ENCODE results near the gene KRTAP5-10. TPM values are rescaled to one million over a fixed set of nuclear protein-coding genes. Genes with fewer than 3 reads are reported as not detected.

Gene KRTAP5-10
- total and polyA plus RNA-seq, 9 of the 15 experiments (the other 6 are each of a cell fraction or from before 2014, with no cell fraction given): not detected

DNA sequence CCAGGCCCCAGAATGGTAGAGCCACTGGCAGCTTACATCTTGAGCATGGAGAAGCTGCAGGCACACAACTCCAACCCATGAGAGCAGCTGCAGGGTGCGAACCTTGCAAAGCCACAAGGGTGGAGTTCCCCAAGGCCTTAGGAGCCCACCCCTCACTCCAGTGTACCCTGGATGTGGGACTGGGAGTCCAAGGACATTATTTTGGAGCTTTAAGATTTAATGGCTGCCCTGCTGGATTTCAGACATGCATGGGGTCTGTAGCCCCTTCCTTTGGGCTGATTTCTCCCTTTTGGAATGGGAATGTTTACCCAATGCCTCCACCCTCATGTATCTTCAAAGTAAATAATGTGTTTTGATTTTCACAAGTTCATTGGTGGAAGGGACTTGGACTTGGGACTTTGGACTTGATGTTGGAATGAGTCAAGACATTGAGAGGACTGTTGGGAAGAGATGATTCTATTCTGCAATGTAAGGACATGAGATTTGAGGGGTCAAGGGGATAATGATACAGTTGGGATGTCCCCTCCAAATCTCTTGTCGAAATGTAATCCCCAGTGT, 39.3 kb upstream of the KRTAP5-10 start:
- Histone ChIP-seq H2AFZ (ENCODE audit: low read depth, low read length) (no peak overlapping the region), H3K9me3 (replicated peaks; ENCODE audit: control insufficient read depth, insufficient read depth, low read depth, low read length) (no peaks in the 10 kb centered on the region), H3K36me3 (ENCODE audit: control insufficient read depth, insufficient read depth, low read length) (no peaks in the 10 kb centered on the region), H3K9me1 (ENCODE audit: control insufficient read depth, insufficient read depth, low read length) (no peaks in the 10 kb centered on the region), H3K4me1 (replicated peaks in 1 of 2; ENCODE audit: control insufficient read depth in 2 of 2, insufficient read depth in 2 of 2, low read length in 2 of 2) (peaks cover 0 to 2% of the 10 kb centered on the region in 2 experiments; a peak in 2 of 5 replicates), H3K27ac (ENCODE audit: extremely low read depth, low read depth, low read length) (no peak overlapping the region), H3K79me2 (ENCODE audit: control insufficient read depth, insufficient read depth, low read length) (no peaks in the 10 kb centered on the region), H3K9ac (ENCODE audit: insufficient read depth in 1 of 2, low read depth in 2 of 2, low read length in 2 of 2) (no peak overlapping the region), H4K20me1 (replicated peaks; ENCODE audit: control insufficient read depth, insufficient read depth, low read length) (no peaks in the 10 kb centered on the region), H3K4me2 (ENCODE audit: insufficient read depth, low read length) (no peak overlapping the region), H3K27me3 (ENCODE audit: control insufficient read depth in 2 of 2, insufficient read depth in 2 of 2, low read length in 2 of 2) (peaks cover 6 to 14% of the 10 kb centered on the region in 2 experiments; a peak in 3 of 5 replicates), H3K4me3 (no peak overlapping the region)
- ATAC-seq (no peak), FAIRE-seq (no peak), DNase-seq (ENCODE audit: extremely low read depth in 1 of 4, low spot score in 3 of 4) (no peak)
- in situ Hi-C loops (cut with MboI): no loop called here
- CTCF ChIA-PET (ENCODE audit: low intra/inter-chr PET ratio): no interaction called here
- TF ChIP-seq FOXA1 (IDR thresholded peaks at IDR 0.05; ENCODE audit: borderline replicate concordance) (no peak), RAD51 (IDR thresholded peaks at IDR 0.05; ENCODE audit: borderline replicate concordance, low read depth) (no peak), FOXK2 (conservative IDR thresholded peaks at IDR 0.05 in 1 of 2, IDR thresholded peaks at IDR 0.05 in 1 of 2; ENCODE audit: low read depth in 2 of 2) (no peak), HOXB6 (CRISPR knock-in tag; IDR thresholded peaks at IDR 0.05; ENCODE audit: borderline replicate concordance) (no peak), ARID4B (CRISPR knock-in tag; IDR thresholded peaks at IDR 0.05) (no peak), ZNF311 (CRISPR knock-in tag; IDR thresholded peaks at IDR 0.05) (no peak), CTBP1 (IDR thresholded peaks at IDR 0.05; ENCODE audit: borderline replicate concordance) (no peak), ZNF778 (CRISPR knock-in tag; IDR thresholded peaks at IDR 0.05) (no peak), NRF1 (conservative IDR thresholded peaks at IDR 0.05 in 1 of 2, IDR thresholded peaks at IDR 0.05 in 1 of 2) (no peak), TAF15 (IDR thresholded peaks at IDR 0.05; ENCODE audit: low read depth, low read length) (no peak), NR2C1 (IDR thresholded peaks at IDR 0.05) (no peak), NR2C1 (tag; IDR thresholded peaks at IDR 0.05) (no peak), POLR2B (IDR thresholded peaks at IDR 0.05; ENCODE audit: low read depth, partially characterized antibody) (no peak)
- WGBS (ENCODE audit: insufficient coverage, low coverage, missing lambda C conversion rate): 0% methylated on average over 2 of the region's 2 CpGs
- BruUV-seq (replicated peaks): no TSS peak
- POLR2A ChIA-PET: no interaction called here
- intact Hi-C loops (cut with micrococcal nuclease): no loop called here
